Keratinocyte (primary cell): ENCODE data around the gene HRAS.

ENCODE experiments used
- EZH2 ChIP-seq: IDR thresholded peaks from one replicate; pipeline ENCODE4 v1.6.1; 2012; ENCODE audit warnings: inconsistent platforms, mild to moderate bottlenecking, low read length, moderate library complexity
- TF ChIP-seq, protein P1 (sequence below), 3 experiments: IDR thresholded peaks in 1 of 3; conservative IDR thresholded peaks in 1 of 3; optimal IDR thresholded peaks in 1 of 3; 2 replicates in 2 of 3; 3 replicates in 1 of 3; pipeline versions ENCODE3 to v1.5.1; 2011; ENCODE audit warnings: low read length in 3 of 3, mild to moderate bottlenecking in 3 of 3, moderate library complexity in 2 of 3, control low read depth in 1 of 3, inconsistent platforms in 1 of 3; ENCODE audit not compliant: insufficient read depth in 2 of 3; ENCODE audit errors: extremely low read depth in 1 of 3

DNA sequence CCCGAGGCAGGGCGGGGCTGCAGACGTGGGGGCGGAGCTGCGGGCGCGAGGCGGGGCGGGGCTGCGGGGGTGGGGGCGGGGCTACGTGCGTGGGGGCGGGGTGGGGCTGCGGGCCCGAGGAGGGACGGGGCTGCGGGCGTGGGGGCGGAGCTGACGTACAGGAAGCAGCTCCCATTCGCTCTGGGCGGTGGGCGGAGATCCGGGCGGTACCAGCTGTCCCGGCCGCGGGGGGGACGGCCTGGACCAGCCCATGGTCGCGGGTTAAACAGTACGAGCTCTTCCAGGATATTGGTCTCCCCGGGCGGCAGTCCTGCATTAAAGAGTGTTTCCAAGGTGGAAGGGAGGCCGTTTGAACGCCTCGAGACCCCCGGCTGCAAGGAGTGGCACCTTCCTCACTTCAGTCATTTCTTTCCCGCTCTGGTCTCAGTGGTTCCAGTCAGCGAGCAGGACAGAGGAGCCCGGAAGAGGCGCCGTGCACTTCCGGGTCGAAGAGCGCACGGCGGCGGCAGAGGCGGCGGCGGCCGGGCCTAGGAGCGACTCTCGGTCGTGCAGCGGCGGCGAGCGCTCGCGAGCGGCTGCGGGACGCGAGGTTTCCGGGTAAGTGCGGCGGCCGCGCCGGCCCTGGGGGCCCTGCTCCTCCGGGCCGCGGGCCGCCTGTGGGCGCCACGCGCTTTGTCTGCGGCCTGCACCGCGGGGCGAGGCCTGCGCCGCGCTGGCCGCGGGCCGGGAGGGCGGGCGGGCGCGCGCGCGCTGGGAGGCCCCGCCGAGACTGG, 40.8 kb upstream of the HRAS start, which contains the start of gene PHRF1:
- TF ChIP-seq, protein P1, sequence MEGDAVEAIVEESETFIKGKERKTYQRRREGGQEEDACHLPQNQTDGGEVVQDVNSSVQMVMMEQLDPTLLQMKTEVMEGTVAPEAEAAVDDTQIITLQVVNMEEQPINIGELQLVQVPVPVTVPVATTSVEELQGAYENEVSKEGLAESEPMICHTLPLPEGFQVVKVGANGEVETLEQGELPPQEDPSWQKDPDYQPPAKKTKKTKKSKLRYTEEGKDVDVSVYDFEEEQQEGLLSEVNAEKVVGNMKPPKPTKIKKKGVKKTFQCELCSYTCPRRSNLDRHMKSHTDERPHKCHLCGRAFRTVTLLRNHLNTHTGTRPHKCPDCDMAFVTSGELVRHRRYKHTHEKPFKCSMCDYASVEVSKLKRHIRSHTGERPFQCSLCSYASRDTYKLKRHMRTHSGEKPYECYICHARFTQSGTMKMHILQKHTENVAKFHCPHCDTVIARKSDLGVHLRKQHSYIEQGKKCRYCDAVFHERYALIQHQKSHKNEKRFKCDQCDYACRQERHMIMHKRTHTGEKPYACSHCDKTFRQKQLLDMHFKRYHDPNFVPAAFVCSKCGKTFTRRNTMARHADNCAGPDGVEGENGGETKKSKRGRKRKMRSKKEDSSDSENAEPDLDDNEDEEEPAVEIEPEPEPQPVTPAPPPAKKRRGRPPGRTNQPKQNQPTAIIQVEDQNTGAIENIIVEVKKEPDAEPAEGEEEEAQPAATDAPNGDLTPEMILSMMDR (optimal IDR thresholded peaks at IDR 0.05 in 1 of 3, IDR thresholded peaks at IDR 0.05 in 1 of 3, conservative IDR thresholded peaks at IDR 0.05 in 1 of 3; ENCODE audit: extremely low read depth in 1 of 3, insufficient read depth in 2 of 3, low read length in 3 of 3): no peak
- no peak for TF ChIP-seq EZH2
